Suppressor macrophage (primary cell): ENCODE results near the gene GRM4.
"Not testable (repeated sequence)": the region's sequence is repeated elsewhere in the genome, so short reads cannot be mapped to it uniquely, and the experiment has no call there.

Source experiments
- DNase-seq, 4 experiments: peaks; one replicate each; pipeline ENCODE4 v3.0.0-alpha.2; 2020 to 2022
- total RNA-seq, 17 experiments: gene quantifications; one replicate each; lab custom pipeline; 2026; ENCODE audit warnings: mixed read lengths in 6 of 17, inconsistent platforms in 3 of 17; lab: John Stamatoyannopoulos, UW

The GRM4 gene
- total RNA-seq, result 0 to 7.3 (median 0) reads per million in 17 experiments

DNA sequence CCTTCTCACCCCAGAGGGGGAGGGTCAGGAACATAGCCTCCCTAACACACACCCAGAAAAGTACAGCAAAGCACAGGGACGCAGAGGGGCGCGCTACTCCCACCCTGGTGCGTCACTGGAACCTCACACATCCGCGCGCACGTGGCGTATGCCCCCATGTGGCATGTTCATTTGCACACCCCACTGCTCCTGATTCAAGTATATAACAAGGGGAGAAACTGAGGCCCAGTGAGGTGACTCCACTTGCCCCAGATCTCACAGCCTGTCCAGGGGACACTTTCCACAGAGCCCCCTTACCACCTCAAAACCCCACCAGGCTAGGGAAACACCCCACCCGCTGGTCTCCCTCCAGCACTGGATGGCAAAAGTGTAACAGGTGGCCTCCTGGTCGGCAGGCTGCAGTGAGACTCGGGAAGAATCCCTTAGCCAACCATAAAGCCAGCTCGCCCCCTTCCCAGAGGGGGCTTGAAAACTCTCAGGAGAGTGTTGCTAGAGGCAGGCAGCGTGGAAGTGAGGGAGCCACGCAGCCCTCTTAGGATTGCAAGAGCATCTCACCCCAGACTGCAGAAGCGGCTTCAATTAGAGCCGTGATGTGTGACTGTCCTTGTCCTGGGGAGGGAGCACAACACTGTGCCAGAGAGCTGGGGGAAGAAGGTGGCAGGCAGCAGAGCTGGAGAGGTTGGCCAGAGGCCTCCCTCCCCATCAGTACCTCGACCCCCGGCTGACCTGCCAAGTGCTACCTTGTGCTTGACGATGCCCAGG is at the start of gene GRM4:
GRM4 (minus strand) TSS at position 67 of the 762 bp plus-strand sequence. CDS start 12,591 bp downstream, outside the sequence.
- DNase-seq, result no peak

DNA sequence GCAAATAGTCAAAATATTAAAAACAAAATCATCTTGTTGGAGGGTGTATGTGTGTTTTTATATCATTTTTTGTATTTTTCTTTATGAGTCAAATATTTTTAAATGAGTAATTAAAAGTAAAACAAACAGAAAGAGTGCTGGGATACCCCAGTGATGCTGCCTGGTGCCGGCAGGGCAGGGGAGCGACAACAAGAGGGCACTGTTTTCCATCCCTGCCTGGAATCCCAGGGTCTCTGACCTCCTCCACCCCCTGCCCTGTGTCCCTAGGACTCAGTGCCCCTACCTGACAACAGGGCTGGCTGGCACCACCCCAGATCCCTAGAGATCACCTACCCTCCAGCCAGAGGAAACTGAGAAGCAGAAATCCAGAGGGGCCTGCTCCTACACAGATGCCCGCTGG is 48.9 kb upstream of the GRM4 start:
- DNase-seq, result no peak

DNA sequence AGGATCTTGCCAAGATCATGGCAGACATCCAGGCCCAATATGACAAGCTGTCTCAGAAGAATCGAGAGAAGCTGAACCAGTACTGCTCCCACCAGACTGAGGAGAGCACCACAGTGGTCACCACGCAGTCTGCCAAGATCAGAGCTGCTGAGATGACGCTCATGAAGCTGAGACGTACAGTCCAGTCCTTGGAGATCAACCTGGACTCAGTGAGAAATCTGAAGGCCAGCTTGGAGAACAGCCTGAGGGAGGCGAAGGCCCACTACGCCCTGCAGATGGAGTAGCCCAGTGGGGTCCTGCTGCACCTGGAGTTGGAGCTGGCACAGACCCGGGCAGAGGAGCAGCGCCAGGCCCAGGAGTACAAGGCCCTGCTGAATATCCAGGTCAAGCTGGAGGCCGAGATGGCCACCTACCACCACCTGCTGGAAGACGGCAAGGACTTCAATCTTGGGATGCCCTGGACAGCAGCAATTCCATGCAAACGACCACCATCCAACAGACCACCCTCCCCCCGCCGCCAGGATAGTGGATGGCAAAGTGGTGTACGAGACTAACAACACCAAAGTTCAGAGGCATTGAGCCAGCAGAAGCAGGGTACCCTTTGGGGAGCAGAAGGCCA is 44.7 kb upstream of the GRM4 start:
- DNase-seq, result no peak

DNA sequence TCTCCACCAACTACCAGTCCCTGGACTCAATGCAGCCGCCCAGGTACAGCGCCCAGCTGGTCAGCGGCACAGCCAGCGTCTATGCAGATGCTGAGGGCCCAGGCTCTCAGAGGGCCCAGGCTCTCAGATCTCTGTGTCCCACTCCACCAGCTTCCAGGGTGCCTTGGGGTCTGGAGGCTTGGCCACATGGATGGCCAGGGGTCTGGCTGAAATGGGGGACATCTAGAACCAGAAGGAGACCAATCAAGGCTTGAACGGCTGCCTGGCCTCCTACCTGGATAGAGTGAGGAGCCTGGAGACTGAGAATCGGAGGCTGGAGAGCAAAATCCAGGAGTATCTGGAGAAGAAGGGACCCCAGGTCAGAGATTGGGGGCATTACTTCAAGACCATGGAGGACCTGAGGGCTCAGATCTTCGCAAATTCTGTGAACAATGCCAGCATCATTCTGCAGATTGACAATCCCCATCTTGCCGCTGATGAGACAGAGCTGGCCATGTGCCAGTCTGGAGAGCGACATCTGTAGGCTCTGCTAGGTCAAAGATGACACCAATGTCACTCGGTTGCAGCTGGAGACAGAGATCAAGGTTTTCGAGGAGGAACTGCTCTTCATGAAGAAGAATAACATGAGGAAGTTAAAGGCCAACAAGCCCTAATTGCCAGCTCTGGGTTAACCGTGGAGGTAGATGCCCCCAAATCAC is 44.1 kb upstream of the GRM4 start:
- peak; percentile 76 to 90 (median 89) for DNase-seq

DNA sequence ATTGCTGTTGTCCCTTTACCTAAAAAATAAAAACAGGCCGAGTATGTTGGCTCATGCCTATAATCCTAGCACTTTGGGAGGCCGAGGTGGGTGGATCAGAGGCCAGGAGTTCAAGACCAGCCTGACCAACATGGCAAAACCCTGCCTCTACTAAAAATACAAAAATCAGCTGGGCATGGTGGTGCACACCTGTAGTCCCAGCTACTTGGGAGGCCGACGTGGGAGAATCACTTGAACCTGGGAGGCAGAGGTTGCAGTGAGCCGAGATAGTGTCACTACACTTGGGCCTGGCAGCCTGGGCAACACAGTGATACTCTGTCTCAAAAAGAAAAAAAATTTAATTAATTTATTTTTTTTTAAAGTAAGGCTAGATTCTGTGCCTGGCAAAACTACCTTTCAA is 38.8 kb upstream of the GRM4 start:
- DNase-seq, result not testable (repeated sequence)

DNA sequence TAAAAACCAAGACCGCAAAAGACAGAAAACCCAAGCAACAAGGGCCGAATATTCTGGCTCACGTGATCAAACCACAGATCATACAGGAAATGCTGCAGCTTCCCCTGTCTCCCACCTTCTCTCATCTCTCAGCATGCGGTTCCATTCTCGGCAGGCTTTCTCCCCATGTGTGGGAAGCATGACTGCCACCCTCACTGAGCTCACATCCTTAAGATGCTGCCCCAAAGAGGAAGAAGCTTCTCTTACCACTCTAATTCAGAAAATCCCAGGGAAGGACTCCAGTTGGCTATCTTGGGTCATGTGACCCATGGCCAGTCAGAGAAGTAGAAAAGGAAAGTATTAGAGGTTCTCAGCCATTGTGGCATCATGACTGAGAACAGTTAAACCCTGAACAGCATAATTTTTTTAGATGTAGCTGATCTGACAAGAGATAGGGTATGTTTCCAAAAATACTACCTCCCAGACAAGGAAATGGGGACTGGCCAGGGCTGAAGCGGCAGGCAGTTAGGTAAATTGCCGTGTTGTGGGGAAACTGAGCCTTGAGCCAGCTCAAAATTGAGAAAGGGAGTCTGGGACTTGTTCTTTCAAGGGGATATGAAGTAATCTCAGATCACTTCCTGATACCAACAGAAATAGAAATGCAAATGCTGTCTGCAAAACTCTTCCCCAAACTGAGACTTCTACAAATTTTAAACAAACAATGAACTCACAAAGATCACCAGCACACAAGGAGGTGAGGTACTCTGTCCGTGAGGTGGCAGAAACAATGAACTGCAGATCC is 37.1 kb upstream of the GRM4 start:
- peak; percentile 80 to 94 (median 91) for DNase-seq

DNA sequence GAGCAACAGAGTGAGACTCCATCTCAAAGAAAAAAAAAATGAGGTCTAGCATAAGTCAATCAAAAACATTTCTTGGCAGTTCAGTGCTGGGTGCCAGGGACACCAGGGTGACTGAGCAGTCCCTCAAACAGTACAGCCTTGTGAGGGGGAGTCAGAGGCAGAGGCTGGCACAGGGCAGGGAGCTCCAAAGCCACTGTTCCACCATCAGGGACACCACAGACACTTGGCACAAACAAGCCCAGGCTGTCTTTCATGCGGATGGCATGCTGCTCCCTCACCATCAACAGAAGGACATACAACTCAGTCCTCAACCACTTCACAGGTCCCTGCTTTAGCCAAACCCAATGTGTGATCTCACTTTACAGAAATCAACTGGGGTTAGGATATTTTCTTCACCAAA is 36.0 kb upstream of the GRM4 start:
- DNase-seq, result no peak

DNA sequence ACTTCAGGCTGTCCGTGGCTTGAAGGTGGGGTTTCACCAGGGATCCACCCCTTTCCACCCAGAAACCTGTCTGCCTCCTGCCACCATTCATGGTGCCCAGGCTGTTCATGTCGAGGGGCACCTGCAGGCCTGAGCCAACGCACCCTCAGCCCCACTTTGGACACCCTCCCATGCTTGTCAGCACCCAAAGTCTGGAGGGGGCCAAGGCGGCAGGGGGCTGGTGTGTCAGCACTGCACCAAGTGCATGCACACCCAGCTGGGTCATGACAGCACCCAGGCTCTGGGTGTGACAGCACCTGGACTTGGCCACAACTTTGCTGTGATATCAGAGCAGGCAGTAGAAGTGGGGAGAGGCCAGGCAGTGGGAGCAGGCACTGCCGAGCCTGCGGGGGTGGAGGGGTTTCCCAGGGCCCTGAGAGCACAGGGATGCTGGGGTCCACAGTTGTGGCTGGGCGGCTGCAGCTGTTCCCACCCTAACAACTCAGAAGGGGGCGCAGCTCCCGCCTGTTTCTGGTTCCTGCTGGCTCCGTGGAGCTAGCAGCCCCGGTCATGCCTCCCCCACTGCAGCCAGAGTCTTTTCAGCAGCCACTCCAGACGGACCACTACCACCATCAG is 33.3 kb upstream of the GRM4 start:
- DNase-seq, result no peak

DNA sequence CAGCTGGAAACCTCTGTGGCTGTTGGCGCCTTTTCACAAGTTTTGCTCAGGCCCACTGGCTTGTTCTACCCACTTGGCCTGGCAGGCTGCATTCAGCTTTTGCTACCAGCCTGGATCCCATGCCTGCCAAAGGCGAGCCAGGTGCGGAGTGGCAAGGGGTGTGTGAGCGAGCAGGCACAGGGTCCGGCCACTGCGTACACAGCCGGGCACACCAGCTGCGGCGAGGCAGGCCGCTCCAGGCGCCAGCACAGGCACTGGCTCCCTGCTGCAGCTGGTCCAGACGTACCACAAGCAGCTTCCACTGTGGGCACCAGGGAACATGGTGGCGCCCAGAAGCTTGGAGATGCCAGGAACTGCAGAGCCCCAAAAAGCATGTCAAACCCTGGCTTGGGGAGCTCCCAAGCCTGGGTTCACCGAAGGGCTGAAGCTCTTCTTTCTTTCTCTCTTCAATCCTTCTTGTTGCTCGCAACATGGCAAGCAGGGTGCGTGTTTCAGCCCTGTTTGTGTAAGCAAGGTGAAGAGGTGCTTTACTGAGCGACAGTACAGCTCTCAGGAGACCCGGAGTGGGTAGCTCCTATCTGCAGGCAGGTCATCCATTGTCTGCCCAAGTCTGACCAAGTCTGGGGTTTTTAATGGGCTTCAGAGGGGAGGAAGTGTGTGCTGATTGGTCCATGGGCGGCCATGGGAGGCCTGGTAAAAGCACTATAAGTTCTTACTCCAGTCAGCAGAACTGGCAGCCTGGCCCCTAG is 32.6 kb upstream of the GRM4 start:
- DNase-seq, result no peak

DNA sequence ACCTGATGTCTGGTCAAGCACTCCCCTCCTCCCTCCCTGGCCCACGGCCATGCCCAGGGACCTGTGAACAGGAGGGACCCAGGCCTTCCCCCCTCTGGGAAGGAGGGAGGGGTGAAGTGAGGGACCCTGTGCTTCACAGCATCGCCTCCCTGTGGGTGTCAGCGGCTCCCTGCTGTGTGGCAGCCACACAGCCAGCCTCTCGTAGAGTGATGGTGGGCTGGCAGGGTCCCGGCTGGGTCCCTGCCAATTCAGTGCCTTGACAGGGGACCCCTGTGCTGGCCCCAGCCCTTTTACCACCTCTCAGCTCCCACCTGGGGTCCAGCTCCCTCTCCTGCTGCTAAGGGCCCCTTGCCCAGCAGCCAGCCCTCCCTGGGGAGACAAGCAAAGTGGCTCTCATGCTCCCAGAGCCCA is 31.3 kb upstream of the GRM4 start:
- DNase-seq, result no peak

DNA sequence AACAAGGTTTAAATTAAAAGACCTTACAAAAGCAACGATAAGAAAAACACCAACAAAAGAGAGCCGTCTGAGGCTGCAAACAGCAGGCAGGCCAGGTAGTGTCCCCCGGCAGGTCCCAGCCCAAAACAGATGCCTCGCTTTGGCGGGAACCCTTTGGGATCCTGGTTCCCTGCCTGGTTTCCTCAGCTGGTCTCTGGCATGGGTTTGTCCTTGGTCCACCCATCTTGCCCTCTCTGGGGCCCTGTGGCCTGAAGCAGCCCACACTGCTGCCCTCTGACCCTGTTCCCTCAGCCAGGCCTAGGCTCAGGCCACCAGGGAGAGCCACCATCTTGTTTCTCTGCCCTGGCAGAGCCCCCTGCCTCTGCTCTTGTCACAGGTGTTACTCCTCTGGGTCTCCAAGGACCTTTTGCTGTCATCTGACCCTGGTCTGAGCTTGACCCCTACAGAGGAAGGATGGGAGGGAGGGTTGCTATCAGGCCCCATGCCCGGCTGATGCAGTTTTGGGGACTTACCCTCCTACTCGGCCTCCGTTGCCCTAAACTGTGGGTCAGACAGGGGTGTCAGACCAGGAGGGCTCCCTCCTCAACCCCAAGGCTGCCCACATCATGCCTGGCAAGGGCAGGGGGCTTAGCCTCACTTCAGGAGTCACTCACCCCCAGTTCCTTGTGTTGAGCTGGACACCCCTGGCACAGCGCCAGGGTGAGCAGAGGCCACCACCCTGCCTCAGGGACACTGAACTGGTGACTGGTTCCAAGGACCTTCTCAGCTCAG is 30.6 kb upstream of the GRM4 start:
- DNase-seq, result peak in 3 of 4 experiments; percentile 33 to 48 (median 40)

DNA sequence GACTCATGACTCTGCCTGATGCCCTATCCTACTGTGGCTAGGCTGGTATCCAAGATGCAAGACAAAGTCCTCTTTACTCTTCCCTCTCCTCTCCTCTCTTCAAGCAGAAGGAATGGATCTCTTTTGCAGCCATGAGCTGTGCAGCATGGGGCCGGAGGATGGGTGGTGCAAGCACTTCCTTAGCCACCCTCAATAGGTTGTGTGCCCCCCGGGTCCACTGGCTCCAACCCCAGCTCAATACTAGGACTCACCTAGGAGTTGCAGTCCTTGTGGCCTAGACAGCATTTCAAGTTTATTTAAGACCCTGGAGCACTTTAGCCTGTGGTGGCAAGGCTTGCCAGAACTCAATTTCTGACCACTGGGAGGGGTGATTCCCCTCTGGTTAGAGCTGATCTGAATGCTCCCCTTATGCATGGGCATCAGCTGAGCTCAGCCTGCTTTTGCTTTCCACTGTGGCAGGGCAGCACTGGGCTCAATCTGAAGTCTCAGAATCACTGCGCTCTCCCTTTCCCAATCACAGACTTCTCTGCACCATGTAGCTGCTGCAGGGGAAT is 29.0 kb upstream of the GRM4 start:
- no peak for DNase-seq

DNA sequence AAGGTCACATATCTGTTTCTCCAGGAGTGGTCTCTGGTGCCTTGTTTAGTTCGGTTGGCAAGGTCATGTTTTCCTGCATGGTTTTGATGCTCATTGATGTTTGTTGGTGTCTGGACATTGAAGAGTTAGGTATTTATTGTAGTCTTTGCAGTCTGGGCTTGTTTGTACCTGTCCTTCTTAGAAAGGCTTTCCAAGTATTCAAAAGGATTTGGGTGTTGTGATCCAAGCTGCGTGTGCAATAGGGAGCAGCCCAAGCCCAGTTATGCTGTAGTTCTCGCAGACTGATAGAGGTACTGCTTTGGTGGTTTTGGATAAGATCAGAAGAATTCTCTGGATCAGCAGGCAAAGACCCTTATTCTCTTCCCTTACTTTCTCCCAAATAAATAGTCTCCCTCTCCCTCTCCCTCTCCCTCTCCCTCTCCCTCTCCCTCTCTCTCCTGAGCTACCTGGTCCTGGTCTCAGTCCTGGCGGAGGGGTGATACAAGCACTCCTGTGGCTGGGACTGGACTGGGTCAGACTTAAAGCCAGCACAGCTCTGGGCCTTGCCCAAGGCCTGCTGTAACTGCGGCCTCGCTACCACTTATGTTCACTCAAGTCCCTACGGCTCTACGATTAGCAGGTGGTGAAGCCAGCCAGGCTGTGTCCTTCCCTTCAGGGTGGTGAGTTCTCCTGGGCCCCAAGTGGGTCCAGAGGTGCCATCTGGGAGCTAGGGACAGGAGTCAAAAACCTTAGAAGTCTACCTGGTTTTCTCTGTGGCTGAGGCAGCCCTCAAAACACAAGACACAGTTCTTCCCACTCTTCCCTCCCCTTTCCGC is 27.3 kb upstream of the GRM4 start:
- no peak for DNase-seq

DNA sequence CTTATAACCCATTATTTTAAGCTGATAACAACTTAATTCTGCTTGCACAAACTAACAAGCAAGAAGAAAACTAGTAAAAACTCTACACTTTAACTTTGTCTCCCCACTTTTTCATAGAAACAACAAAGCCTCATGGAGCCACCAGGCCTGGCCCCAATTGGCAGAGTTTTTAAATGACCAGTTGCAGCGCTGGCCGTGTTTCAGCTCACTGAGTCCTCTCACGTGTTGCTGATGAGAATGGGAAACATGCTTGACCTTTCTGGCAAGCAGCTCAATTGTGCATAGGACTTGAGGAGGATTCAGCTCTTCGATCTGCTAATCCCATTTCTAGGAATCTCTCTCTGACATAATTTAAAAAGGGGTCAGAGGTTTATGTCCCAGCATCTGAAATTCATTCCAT is 24.5 kb upstream of the GRM4 start:
- no peak for DNase-seq

DNA sequence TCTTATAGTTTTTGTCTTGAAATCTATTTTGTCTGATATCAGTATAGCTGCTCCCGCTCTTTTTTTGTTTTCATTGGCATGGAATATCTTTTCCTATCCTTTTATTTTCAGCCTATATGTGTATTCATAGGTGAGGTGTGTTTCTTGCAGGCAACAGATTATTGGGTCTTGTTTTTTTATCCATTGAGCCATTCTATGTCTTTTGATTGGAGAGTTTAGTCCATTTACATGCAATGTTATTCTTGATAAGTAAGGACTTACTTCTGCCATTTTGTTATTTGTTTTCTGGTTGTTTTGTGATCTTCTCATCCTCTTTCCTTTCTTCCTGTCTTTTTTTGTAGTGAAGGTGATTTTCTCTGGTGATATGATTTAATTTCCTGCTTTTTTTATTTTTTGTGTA is 24.0 kb upstream of the GRM4 start:
- DNase-seq, result no peak

DNA sequence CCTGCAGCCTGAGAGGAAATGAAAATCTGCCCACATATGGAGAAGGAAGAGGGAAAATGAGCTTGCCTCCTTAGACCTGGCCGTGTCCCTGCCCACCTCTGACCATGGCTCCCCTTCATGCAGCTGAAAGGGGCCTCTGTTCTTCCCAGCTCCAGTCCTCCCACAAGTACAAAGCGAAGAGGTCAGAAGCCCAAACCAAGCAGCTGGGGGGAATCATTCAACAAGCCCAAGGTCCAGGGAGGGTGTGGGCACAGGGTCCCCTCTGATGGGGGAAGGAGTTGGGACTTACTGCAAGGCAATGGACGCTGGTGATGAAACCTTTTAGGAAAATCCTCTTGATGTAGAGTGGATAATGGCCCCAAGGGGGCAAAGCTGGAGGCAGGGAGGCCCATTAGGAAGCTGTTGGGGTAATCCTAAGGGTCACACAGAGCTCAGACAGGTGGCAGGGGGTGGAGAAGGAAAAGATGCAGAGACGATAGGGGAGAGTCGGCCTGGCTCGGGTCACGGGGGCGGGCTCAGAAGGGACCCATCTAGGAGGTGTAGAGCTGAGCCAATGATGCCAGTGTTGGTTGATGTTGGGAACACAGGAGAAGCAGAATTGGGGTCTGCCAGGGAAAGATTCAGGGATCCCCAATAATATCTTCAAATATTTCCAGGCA is 16.1 kb upstream of the GRM4 start:
- no peak for DNase-seq

DNA sequence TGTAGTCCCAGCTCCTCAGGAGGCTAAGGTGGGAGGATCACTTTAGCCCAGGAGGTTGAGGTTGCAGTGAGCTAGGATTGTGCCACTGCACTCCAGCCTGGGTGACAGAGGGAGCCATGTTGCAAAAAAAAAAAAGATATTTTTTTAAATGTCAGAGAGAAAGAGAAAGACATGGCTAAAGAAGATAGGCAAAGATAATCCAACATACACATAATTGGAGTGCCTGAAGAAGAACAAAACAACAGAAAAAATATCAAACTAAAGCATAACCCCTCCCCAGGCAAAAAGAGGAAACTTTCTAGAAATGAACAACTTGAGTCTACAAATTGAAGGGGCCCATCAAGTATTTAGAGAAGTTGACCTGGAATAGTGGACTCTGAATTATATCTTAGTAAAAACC is 14.0 kb upstream of the GRM4 start:
- no peak for DNase-seq

DNA sequence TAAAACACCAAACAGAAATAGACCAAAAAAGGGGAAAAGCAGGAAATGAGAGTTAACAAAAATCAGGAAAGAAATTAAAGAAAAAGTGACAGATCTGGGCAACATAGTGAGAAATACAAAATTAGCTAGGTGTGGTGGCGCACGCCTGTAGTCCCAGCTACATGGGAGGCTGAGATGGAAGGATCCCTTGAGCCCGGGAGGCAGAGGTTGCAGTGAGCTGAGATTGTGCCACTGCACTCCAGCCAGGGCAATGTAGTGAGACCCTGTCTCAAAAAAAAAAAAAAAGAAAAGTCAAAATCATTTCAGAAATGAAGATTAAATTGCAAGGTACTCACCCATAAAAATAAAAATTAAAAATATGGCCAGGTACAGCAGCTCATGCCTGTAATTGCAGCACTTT is 13.0 kb upstream of the GRM4 start:
- no peak for DNase-seq

DNA sequence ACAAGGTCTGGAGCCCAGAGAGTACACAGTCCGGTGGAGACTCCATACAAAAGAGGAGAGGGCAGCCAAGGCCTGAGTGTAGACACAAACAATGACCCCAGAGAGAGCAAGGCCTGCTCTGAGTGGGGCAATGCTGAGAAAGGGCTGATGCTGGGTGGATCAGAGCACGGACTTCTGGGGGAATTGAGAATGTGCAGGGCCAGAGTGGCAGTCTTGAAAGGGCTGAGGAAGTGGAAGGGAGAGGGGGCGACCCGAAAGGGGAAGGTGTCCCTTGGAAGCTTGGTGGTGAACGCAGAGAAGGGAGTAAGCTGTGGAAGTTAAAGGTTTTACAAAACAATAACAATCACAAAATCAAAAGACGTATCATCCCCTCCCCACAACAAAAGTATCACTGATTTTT is 12.0 kb upstream of the GRM4 start:
- peak; percentile 31 to 59 (median 56) for DNase-seq
